ENCODE data around the gene PNPLA5. TPM values are rescaled to one million over a fixed set of nuclear protein-coding genes. Genes with fewer than 3 reads are reported as not detected.

The PNPLA5 gene
- total and polyA plus RNA-seq, 5 experiments from 2014 or later, result not detected

- Mint-ChIP-seq H3K9me3 (no peaks in the 10 kb centered on the region), H3K4me3 (no peak overlapping the region), H3K27ac (no peak overlapping the region), H3K27me3 (peaks cover 6 to 30% (median 18%) of the 10 kb centered on the region in 5 donors), H3K36me3 (no peaks in the 10 kb centered on the region), H3K4me1 (peaks cover 0 to 2% (median 0%) of the 10 kb centered on the region in 4 donors)
- no peak for DNase-seq
- no peak for ATAC-seq
- POLR2A ChIA-PET, result no interaction called here
Observed at GRCh38 chr22:43897751-43898261, 6.0 kb upstream of the PNPLA5 start.

GRCh38 chr22:43895986-43896645, 4.3 kb upstream of the PNPLA5 start:
- DNase-seq, result no peak
- Mint-ChIP-seq H3K4me1 (peaks cover 0 to 6% (median under 1%) of the 10 kb centered on the region in 4 donors), H3K36me3 (no peaks in the 10 kb centered on the region), H3K27ac (no peak overlapping the region), H3K4me3 (no peak overlapping the region), H3K27me3 (peaks cover 6 to 38% (median 13%) of the 10 kb centered on the region in 5 donors), H3K9me3 (no peaks in the 10 kb centered on the region)
- ATAC-seq, result no peak
- POLR2A ChIA-PET, result no interaction called here

- Mint-ChIP-seq H3K36me3 (no peaks in the 10 kb centered on the region), H3K27ac (peak overlapping the region in 1 of 10 donors; percentile 43), H3K4me1 (peaks cover 0 to 9% (median under 1%) of the 10 kb centered on the region in 4 donors), H3K4me3 (no peak overlapping the region), H3K27me3 (peaks cover 11 to 57% (median 21%) of the 10 kb centered on the region in 5 donors), H3K9me3 (no peaks in the 10 kb centered on the region)
- POLR2A ChIA-PET, result no interaction called here
- DNase-seq (no peak), ATAC-seq (no peak)
Observed at GRCh38 chr22:43894122-43894521, 2.3 kb upstream of the PNPLA5 start.

- no peak overlapping the region for H3K27ac Mint-ChIP-seq
- no peak overlapping the region for H3K4me3 Mint-ChIP-seq
- H3K9me3 Mint-ChIP-seq, result no peaks in the 10 kb centered on the region
- POLR2A ChIA-PET, result no interaction called here
- H3K27me3 Mint-ChIP-seq, result peaks cover 16 to 62% (median 26%) of the 10 kb centered on the region in 5 donors
- H3K36me3 Mint-ChIP-seq, result no peaks in the 10 kb centered on the region
- H3K4me1 Mint-ChIP-seq, result peaks cover 0 to 9% (median under 1%) of the 10 kb centered on the region in 4 donors
- DNase-seq (no peak), ATAC-seq (no peak)
Observed at GRCh38 chr22:43893266-43893665, 1.5 kb upstream of the PNPLA5 start.

- Mint-ChIP-seq H3K4me3 (peak overlapping the region in 1 of 10 donors; percentile 23), H3K9me3 (no peaks in the 10 kb centered on the region)
- POLR2A ChIA-PET, result no interaction called here
Observed at GRCh38 chr22:43892183-43892894, 526 bp upstream of the PNPLA5 start.

GRCh38 chr22:43890901-43891331, 897 bp downstream of the PNPLA5 start:
- no peak for DNase-seq
- Mint-ChIP-seq H3K4me3 (peak overlapping the region in 2 of 10 donors; percentile 19 to 26), H3K27me3 (peaks cover 18 to 69% (median 33%) of the 10 kb centered on the region in 5 donors), H3K9me3 (no peaks in the 10 kb centered on the region), H3K4me1 (peaks cover 0 to 9% (median 2%) of the 10 kb centered on the region in 4 donors), H3K27ac (no peak overlapping the region), H3K36me3 (no peaks in the 10 kb centered on the region)
- ATAC-seq, result no peak
- POLR2A ChIA-PET, result no interaction called here

More at GRCh38 chr22:43892183-43892894, 526 bp upstream of the PNPLA5 start:
- no peak for ATAC-seq
- Mint-ChIP-seq H3K27ac (peak overlapping the region in 1 of 10 donors; percentile 13), H3K36me3 (no peaks in the 10 kb centered on the region), H3K27me3 (peaks cover 18 to 62% (median 29%) of the 10 kb centered on the region in 5 donors), H3K4me1 (peaks cover 0 to 9% (median 2%) of the 10 kb centered on the region in 4 donors)
- no peak for DNase-seq

GRCh38 chr22:43889860-43890253, 2.0 kb downstream of the PNPLA5 start:
- ATAC-seq (no peak), DNase-seq (no peak)
- H3K9me3 Mint-ChIP-seq, result no peaks in the 10 kb centered on the region
- peaks cover 20 to 71% (median 37%) of the 10 kb centered on the region in 5 donors for H3K27me3 Mint-ChIP-seq
- H3K36me3 Mint-ChIP-seq, result no peaks in the 10 kb centered on the region
- no peak overlapping the region for H3K4me3 Mint-ChIP-seq
- POLR2A ChIA-PET, result no interaction called here
- peak overlapping the region in 1 of 10 donors; percentile 34 for H3K27ac Mint-ChIP-seq
- peaks cover 0 to 11% (median 3%) of the 10 kb centered on the region in 4 donors for H3K4me1 Mint-ChIP-seq

GRCh38 chr22:43889201-43889859, 2.5 kb downstream of the PNPLA5 start:
- no peak for DNase-seq
- H3K27me3 Mint-ChIP-seq, result peaks cover 20 to 73% (median 37%) of the 10 kb centered on the region in 5 donors
- peaks cover 0 to 14% (median 4%) of the 10 kb centered on the region in 4 donors for H3K4me1 Mint-ChIP-seq
- peak overlapping the region in 1 of 10 donors; percentile 34 for H3K4me3 Mint-ChIP-seq
- H3K9me3 Mint-ChIP-seq, result no peaks in the 10 kb centered on the region
- no peaks in the 10 kb centered on the region for H3K36me3 Mint-ChIP-seq
- no peak overlapping the region for H3K27ac Mint-ChIP-seq
- POLR2A ChIA-PET, result no interaction called here
- ATAC-seq, result no peak

- Mint-ChIP-seq H3K36me3 (no peaks in the 10 kb centered on the region), H3K4me3 (no peak overlapping the region), H3K27ac (no peak overlapping the region), H3K27me3 (peaks cover 18 to 70% (median 34%) of the 10 kb centered on the region in 5 donors), H3K9me3 (no peaks in the 10 kb centered on the region), H3K4me1 (peaks cover 0 to 14% (median 4%) of the 10 kb centered on the region in 4 donors)
- ATAC-seq (no peak), DNase-seq (no peak)
- POLR2A ChIA-PET, result interaction anchor here (0.7 kb wide), 1 partner anchor 711 kb away, joined by 3 read pairs; no protein-coding TSS in a partner anchor
Observed at GRCh38 chr22:43888740-43889139, 3.1 kb downstream of the PNPLA5 start.

GRCh38 chr22:43887391-43887790, 4.4 kb downstream of the PNPLA5 start:
- no peak for DNase-seq
- Mint-ChIP-seq H3K27ac (no peak overlapping the region), H3K36me3 (no peaks in the 10 kb centered on the region), H3K9me3 (no peaks in the 10 kb centered on the region), H3K4me1 (peaks cover 2 to 12% (median 5%) of the 10 kb centered on the region in 4 donors), H3K27me3 (peaks cover 16 to 69% (median 30%) of the 10 kb centered on the region in 5 donors), H3K4me3 (peak overlapping the region in 1 of 10 donors; percentile 15)
- POLR2A ChIA-PET, result no interaction called here
- ATAC-seq, result no peak

GRCh38 chr22:43886231-43886630, 5.6 kb downstream of the PNPLA5 start:
- Mint-ChIP-seq H3K27me3 (peaks cover 16 to 62% (median 30%) of the 10 kb centered on the region in 5 donors), H3K27ac (no peak overlapping the region), H3K9me3 (no peaks in the 10 kb centered on the region), H3K4me1 (peaks cover 2 to 9% (median 5%) of the 10 kb centered on the region in 4 donors), H3K36me3 (no peaks in the 10 kb centered on the region), H3K4me3 (no peak overlapping the region)
- POLR2A ChIA-PET, result no interaction called here
- no peak for DNase-seq
- ATAC-seq, result no peak

GRCh38 chr22:43885786-43886185, 6.0 kb downstream of the PNPLA5 start:
- POLR2A ChIA-PET, result no interaction called here
- Mint-ChIP-seq H3K27me3 (peaks cover 16 to 66% (median 30%) of the 10 kb centered on the region in 5 donors), H3K4me1 (peaks cover 2 to 5% (median 5%) of the 10 kb centered on the region in 4 donors), H3K4me3 (no peak overlapping the region), H3K36me3 (no peaks in the 10 kb centered on the region), H3K27ac (no peak overlapping the region), H3K9me3 (no peaks in the 10 kb centered on the region)
- DNase-seq (no peak), ATAC-seq (no peak)

Data from naive thymus-derived CD8-positive, alpha-beta T cell (primary cell).